GM21381 (cell line): ENCODE data around the gene MSI2.

Source experiments
- ATAC-seq: cut with Tn5 transposase; IDR thresholded peaks from one replicate; pipeline ENCODE4 v1.9.1; 2021; ENCODE audit warnings: mild to moderate bottlenecking, moderate library complexity; ENCODE audit not compliant: unreplicated experiment

MSI2 gene

DNA sequence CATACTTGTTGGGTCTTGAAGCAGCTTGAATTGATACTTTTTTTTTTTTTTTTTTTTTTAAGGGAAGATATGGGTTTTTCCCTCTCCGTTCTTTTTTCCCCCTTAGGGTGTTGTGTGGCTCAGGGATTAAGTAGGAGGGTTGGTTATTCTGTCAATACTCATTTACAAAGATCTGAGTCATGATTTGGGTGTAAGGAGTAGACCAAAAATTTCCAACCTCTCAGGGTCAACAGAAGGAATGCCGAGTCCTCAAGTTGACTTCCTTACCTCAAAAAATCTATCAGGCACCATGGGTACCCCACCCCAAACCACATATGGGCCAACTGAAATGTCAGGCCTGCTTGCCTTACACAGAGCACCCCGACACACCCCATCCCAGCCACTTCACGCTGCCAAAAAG, 258.3 kb downstream of the MSI2 start:
- no peak for ATAC-seq

DNA sequence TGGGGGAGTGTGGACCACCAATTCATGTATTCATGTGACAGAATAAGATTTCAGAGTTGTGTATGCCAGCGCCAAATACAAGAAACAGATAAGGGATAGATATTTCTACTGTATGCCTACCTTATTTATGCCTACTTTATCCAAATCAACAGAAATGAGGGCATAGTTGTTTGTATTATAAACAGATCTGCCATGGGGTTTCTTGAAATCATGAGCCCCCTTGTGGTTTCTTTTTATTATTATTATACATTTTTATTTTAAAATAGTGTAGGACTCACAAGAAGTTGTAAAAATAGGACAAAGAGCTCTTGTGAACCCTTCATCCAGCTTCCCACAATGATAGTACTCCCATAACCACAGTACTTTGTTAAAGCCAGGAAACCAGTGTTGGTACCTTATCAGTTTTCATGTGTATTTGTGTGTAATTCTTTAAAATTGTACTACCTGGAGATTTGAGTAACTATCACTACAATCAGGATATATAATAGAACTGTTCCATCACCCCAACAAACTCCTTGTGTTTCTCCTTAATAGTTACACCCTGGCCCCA, 259.4 kb downstream of the MSI2 start:
- ATAC-seq: no peak

DNA sequence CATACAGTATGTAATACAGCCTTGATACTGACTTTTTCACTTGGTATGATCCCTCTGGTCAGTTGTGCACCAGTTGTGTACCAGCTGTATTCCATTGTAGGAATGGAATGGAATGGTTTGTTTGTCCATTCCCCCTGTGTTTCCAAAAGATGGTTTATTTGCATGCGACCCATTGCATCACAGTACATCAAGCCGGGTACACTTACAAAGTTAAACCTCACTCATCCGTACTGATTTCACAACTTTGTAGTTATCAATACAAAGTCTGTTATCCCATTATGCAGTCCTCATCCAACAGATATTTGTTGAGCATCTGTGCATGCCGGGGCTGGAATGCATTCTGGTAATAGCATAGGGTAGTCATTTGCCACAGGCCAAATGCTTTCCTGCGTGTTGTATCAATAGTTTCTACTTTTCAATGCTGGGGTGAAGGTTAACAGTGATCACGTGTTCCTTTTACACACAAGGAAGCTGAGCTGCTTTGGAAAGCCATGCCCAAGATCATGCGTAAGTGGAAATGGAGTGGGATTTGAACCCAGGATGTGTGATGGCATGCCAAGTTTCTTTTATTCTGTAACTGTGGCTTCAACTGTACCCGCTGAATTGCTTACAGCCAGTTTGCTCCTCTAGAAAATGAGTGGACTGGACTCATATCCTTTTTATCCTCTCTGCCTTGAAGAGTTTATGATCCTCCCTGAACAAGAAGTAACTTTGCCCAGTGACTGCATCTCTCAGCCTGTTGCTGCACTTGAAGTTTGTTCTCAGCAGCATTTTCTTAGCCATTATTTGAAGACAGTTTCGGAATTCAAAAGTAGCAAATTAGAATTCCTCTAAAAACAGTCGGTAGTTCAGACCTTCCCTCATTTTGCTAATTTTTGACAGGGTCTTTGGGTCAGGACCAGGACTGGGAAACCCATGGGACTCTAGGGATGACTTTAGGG, 260.2 kb downstream of the MSI2 start:
- ATAC-seq: no peak

DNA sequence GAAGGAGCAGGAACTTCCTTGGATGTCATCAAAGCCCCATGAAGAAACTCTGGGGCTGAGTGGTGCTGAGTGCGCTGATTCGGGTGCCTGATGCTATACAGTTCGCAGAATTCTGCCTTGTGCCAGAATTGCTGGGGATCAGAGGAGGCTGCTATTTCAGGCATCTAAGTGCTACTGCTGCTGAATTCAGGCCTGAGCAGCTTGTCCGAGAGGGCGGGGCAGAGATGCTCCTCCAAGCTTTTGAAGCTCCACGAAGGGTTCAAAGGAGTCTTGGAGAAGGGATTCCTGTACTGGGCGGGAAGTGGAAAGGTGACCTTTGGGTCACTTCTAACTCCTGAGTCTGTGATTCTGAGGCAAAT, 260.9 kb downstream of the MSI2 start:
- no peak for ATAC-seq

DNA sequence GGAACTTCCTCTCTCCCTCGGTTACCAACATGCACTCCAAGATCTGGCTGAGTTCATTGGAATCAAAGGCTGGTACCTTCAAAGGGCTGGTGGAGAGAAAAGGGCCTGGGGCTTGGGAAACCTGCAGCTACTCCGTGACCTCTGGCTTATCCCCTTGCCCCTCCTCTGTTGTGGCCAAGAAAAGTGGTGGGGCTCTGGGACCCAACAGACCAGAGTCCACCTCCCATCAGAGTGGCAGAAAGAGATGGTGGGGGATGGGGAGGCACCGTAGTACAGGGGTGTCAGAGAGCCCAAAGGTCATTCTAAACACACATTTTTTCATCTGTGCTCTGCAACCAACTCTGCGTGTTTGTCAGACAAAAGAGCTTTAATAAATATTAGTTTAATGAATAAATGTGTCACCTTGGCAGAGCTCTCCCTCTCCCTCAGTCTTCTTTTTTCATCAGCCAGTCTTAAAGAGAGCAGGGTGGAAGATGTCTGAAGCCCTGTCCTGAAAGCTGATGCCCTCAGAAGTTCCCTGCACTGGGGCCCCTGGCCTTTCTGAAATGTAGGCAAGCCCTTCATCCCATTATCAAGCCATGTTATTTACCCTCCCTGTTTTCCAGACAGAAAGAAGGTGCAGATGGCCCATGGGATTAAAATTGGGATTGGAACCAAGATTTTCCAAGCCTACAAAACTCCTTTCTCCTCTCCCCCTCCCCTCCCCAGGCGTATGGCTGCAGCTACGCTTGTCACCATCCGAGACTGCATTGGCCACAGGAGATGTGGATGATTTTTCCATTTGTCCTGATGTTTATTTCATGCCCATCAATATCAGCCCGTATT, 261.5 kb downstream of the MSI2 start:
- ATAC-seq: no peak

DNA sequence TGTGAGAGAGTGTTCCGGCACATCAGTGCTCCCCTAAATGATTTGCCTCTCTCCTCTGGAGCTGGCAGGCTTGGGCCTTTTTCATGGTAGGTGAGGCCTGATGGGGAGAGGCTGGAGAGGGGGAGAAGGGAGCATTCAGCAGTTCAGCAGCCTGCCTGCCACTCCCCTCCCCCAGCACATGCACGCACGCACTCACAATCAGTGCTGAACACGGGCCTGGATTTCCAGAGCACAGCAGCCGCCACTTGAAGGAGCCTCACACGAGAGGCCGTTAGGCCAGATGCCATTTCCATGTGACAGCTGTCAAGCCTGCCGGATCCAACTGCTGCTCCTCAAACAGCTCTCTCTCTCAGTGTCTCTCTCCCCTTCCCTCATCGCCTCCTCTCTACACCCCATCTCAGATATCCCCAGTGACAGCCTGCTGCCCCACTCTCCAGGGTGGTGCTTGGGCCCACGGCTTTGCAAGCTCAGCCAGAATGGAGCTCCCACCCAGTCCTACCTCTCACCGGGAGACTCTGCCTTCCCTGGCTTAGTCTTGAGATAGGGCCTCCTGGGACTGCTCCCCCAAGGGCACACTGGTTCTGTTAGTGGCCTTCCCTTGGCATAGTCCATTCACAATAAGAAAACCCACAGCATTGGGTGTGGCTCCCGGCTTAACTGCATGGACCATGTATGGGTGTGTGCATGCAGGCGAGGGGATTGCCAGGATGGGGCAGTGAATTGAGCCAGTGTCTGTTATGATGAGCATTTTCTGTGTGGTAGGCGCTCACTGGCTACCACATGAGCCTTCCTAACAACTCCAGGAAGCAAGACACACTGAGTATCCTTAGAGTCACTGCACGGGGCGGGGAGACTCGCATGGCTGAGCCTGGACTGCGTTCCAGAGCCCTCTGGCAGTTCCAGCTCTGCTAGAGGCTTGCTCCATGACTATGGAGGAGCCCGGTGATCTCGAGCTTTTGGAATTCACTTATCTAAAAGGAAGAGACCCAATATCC, 262.6 kb downstream of the MSI2 start:
- ATAC-seq: no peak

DNA sequence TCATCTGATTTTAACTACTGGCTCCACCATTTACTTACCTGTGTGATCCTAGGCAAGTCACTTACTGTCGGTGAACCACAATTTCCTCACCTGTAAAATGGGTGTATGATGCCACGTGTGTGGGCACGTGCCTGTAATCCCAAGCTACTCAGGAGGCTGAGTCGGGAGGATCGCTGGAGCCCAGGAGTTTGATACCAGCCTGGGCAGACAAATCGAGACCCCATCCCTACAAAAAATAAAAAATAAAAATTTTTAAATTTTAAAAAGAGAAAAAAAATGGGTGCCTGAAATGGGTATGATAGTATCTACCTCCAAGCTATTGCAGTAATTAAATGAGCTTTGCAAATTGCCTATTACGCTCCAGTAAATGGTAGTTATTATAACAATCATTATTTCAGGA, 263.5 kb downstream of the MSI2 start:
- ATAC-seq: no peak

DNA sequence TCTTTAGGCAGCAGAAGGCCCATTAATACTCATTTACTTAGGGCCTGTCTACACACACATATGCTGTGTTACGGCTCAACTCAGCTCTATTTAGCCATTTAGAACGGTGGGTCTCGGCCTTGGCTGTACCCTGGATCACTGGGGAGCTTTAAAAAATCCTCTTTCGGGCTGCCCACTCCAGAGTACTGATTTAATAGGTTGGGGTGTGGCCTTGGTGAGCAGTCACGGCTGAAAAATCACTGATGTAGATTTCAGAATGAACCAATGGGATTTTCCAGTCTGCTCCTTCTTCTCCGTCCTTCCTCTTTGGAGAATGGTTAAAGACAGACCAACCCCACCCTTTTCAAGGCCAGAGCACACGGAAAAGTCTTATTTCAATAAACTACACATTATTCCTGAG, 265.3 kb downstream of the MSI2 start:
- ATAC-seq: no peak

DNA sequence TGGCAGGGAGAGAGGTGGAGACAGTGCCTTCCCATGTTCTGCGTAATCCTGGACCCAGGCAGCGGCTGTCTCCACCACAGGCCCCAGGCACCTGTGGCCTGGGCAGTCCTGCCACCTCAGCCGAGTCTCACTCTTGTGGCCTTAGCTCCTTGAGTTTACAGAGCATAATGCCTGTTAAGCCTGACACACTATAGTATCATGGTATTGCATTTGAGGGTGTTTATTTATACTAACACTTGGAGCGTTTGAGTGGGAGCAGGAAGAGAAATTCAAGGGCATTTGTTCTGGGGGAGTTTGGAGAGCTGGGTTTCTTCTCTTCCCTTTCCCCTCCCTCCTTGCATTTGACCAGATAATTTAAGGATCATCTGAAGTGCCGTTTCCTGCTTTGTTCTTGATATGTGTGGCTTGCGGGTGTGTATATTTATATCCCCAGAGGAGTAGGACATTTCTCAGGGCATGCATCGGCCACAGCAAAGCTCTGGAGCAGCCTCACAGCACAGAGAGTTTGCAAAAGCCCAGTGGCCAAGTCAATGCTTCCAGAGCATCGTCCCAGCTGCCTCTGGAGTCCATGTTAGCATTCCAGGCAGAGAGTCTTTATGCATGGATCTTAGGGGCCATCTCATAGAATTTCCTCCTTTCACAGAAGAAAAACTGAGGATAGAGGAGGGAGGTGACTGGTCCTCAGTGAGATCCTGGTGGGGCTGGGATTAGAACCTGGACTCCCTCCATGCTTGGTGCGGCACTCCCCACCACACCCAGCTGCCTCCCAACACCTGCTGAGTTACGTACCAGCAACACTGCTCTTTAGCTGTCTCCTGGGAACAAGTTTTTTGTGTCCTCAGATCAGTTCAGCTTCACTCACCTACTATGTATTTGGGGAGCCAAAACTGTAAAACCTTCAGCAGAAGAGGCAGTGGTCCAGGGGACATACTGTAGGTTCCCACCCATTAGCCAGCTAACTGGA, 266.0 kb downstream of the MSI2 start:
- no peak for ATAC-seq

DNA sequence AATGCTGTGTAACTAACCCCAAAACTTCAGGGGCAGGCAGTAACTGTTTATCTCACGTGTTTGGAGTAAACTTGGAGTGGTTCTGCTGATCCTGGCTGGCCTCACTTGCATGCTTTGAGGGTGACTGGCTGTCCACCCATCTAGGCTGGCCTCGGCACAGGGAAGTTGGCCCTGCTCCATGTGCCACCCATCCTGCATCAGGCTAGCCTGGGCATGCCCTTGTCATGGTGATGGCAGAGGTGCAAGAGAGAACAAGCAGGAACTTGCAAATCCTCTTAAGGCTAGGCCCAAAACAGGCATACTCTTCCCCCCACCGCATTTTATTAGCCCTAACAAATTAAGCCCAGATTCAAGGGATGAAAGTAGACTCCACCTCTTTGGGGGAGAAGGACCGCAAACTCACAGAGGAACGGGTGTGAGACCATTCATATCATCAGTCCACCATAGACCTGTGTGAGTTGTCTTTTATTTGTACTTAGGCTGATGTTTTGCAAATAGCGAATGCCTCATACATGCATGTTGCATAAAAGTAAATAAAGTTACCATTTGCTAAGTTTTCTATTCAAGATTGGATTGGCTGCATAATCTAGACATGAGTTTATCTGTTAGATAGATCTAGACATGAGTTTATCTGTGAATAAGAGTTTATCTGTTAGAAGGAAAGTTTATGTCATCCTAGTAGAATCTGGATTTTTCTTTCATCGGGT, 267.8 kb downstream of the MSI2 start:
- ATAC-seq: no peak

DNA sequence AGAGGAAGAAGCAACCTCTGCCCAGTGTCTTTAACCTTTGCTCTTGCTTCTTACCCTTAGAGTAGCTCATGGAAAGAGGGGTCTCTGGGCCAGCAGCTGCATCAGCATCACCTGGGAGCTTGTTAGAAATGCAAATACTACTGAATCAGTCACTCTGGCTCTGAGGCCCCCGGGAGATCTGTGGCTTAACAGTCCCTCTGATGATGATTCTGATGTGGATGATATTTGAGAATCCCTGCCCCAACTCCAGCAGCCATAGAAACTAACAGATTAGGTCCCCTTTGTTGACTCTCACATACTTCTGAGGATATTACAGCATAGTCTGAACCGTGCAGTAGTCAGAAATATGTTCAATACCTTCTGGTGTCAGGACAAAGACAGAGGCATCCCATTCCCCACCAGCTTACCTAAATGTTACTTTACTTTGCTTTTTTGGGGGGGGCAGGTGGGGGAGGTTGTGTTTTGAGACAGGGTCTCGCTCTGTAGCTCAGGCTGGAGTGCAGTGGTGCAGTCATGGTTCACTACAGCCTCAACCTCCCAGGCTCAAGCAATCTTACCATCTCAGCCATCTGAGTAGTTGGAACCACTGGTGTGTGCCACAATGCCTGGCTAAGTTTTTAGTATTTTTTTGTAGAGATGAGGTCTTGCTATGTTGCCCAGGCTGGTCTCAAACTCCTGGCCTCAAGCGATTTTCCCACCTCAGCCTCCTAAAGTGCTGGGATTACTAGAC, 268.7 kb downstream of the MSI2 start:
- no peak for ATAC-seq

DNA sequence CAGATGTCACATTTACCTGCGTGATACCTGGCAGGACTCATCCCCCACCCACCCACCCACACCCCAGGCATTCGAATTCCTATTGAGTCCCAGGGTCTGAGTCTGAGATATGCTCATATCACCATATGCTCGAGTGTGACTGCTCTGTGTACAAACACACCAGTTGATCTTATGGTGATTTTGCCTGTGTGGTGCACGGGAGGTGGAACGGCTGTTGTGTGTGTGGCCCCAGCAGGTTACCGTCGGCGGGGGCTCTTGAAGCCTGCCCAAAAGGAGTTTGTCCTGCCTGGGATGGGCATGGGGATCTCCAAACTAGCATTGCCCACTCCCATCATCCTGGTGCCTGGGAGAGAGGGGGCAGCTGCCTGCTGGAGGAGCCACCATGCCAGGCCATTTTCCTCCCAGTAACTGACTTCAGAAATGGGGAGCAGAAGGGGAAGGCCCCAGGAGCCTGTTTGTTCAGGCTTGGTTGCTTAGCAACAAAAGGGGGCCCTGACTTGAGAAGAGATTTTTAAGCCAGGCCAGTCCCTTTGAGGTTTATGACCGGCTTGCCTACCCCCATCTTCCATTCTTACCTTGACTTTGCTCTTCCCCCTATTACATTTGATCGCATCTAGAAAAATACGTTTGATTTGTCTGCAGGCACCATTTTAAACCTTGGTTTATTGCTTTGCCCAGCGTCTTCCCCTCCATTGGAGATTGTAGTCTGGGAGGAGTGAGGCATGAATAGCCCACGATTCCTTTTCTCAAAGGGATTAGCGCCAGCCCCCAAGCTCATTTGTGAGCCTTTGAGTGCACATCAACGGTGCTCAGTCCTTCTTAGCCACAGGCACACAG, 271.1 kb downstream of the MSI2 start:
- ATAC-seq: no peak

DNA sequence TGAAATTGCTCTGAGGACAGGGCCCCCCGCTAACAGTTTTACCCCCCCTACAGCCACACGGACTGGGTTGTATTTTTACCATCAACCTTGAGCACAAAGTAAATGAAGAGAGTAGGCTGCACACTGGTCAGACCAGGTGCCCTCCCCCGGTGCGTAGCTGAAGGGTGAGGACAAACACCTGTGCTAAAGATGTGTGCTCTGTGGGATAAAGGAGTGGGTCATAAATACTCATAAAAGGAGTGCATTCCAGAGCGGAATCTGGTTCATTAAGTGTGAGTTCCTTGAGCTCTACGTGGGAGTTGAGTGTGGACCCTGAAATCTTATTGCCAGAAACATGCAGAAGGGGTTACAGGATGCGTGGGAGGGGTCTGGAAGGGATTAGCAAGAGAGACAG, 271.7 kb downstream of the MSI2 start:
- ATAC-seq: no peak

DNA sequence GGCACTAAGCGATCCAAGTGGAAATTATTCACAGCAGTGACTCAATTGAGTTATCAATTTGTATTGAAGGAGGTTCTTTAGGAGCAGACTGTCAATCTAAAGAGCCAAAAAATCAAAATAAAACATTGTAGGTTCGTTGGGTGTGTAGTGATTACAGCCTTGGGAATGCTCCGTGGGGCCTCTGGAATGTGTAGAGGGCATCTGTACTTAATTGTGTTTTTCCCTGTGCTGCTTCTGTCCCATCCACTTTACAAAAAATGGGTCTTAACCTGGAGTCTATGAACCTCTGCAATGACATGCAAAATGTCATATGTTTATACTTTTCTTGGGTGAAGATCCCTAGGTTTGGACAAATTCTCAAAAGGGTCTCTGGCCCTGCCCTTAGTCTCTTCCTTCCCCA, 273.7 kb downstream of the MSI2 start:
- ATAC-seq: no peak

DNA sequence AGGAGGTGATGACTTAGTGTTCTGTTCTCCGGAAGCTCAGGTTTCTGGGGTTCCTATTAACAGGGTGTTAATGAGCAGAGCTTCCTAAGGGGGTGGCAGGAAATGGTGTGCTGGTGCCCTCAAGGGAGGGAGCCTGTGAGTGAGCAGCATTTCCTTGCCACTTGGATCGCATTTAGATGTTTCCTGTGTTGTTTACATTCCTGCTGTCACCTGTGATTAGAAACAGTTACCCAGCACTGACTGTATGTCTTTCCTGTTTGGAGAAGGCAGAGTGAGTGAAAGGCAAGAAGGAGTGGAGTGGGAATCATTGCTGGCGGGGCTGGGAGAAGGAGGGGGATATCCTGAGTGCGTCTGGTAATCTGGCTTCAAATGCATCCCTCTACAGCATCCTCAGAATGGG, 274.2 kb downstream of the MSI2 start:
- no peak for ATAC-seq

DNA sequence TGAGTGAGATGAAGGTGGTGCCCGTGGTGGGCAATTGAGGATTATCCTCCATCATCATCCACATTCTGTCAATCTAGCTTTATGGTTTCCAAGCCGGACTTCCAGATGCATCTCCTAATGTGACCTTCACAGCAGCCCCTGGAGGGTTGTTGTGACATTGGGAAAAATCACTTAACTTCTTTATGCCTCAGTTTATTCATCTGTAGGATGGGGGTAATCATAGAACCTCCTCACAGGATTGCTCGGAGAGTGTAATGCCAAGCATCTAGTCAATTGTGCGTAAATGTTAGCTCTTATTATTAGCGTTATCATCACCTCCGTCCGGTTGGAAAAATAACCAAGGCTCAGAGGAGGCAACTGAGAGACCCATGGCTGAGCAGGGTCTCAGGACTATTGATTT, 274.8 kb downstream of the MSI2 start:
- ATAC-seq: no peak
